ENCODE results near the gene MYLK2. TPM values are rescaled to one million over a fixed set of nuclear protein-coding genes. Genes with fewer than 3 reads are reported as not detected.

The MYLK2 gene
- total RNA-seq, 1 experiment from 2014 or later = 1.5 TPM

- no peak for DNase-seq
- intact Hi-C loops (cut with micrococcal nuclease; ENCODE audit: unreplicated experiment) = no loop called here
- CTCF ChIA-PET = no interaction called here
- Mint-ChIP-seq H3K4me1 (ENCODE audit: low read depth, unreplicated experiment) (no peaks in the 10 kb centered on the region), H3K36me3 (ENCODE audit: insufficient read depth, unreplicated experiment) (peaks cover 50% of the 10 kb centered on the region), H3K9me3 (ENCODE audit: low read depth, unreplicated experiment) (no peaks in the 10 kb centered on the region), H3K27ac (ENCODE audit: unreplicated experiment) (no peak overlapping the region), H3K4me3 (ENCODE audit: low read depth, unreplicated experiment) (no peak overlapping the region), H3K27me3 (ENCODE audit: unreplicated experiment) (no peaks in the 10 kb centered on the region)
- no peak for TF ChIP-seq CTCF (IDR thresholded peaks at IDR 0.05; ENCODE audit: unreplicated experiment)
- BruUV-seq (replicated peaks) = no TSS peak
These were observed 15.4 kb upstream of the MYLK2 start for GRCh38 chr20:31803552-31804291.

- CTCF ChIA-PET = interaction anchor here (0.5 to 0.7 kb wide), 2 partner anchors 37 to 130 kb away, joined by 3 to 5 read pairs; no protein-coding TSS in a partner anchor
- peaks cover 30% of the 10 kb centered on the region for H3K36me3 Mint-ChIP-seq (ENCODE audit: insufficient read depth, unreplicated experiment)
- H3K27me3 Mint-ChIP-seq (ENCODE audit: unreplicated experiment) = no peaks in the 10 kb centered on the region
- H3K9me3 Mint-ChIP-seq (ENCODE audit: low read depth, unreplicated experiment) = no peaks in the 10 kb centered on the region
- no peak for TF ChIP-seq CTCF (IDR thresholded peaks at IDR 0.05; ENCODE audit: unreplicated experiment)
- BruUV-seq (replicated peaks) = no TSS peak
- DNase-seq = no peak
- intact Hi-C loops (cut with micrococcal nuclease; ENCODE audit: unreplicated experiment) = no loop called here
- no peak overlapping the region for H3K27ac Mint-ChIP-seq (ENCODE audit: unreplicated experiment)
- no peak overlapping the region for H3K4me3 Mint-ChIP-seq (ENCODE audit: low read depth, unreplicated experiment)
- H3K4me1 Mint-ChIP-seq (ENCODE audit: low read depth, unreplicated experiment) = no peaks in the 10 kb centered on the region
These were observed 12.4 kb upstream of the MYLK2 start for GRCh38 chr20:31806564-31807355.

- no peak for DNase-seq
- Mint-ChIP-seq H3K4me1 (ENCODE audit: low read depth, unreplicated experiment) (no peaks in the 10 kb centered on the region), H3K36me3 (ENCODE audit: insufficient read depth, unreplicated experiment) (peaks cover 28% of the 10 kb centered on the region), H3K4me3 (ENCODE audit: low read depth, unreplicated experiment) (no peak overlapping the region), H3K27ac (ENCODE audit: unreplicated experiment) (no peak overlapping the region), H3K9me3 (ENCODE audit: low read depth, unreplicated experiment) (no peaks in the 10 kb centered on the region), H3K27me3 (ENCODE audit: unreplicated experiment) (no peaks in the 10 kb centered on the region)
- BruUV-seq (replicated peaks) = no TSS peak
- CTCF ChIA-PET = interaction anchor here (0.5 kb wide), 1 partner anchor 1011 kb away, joined by 4 read pairs; the partner anchor contains the start of gene MAPRE1
- intact Hi-C loops (cut with micrococcal nuclease; ENCODE audit: unreplicated experiment) = no loop called here
- no peak for TF ChIP-seq CTCF (IDR thresholded peaks at IDR 0.05; ENCODE audit: unreplicated experiment)
These were observed 10.7 kb upstream of the MYLK2 start for GRCh38 chr20:31808481-31808880.

- no peaks in the 10 kb centered on the region for H3K9me3 Mint-ChIP-seq (ENCODE audit: low read depth, unreplicated experiment)
- DNase-seq = no peak
- CTCF ChIA-PET = no interaction called here
These were observed 9.5 kb upstream of the MYLK2 start for GRCh38 chr20:31809661-31810060.

More at GRCh38 chr20:31809661-31810060, 9.5 kb upstream of the MYLK2 start:
- no peak overlapping the region for H3K4me3 Mint-ChIP-seq (ENCODE audit: low read depth, unreplicated experiment)
- intact Hi-C loops (cut with micrococcal nuclease; ENCODE audit: unreplicated experiment) = no loop called here
- H3K27me3 Mint-ChIP-seq (ENCODE audit: unreplicated experiment) = no peaks in the 10 kb centered on the region
- no peak for TF ChIP-seq CTCF (IDR thresholded peaks at IDR 0.05; ENCODE audit: unreplicated experiment)
- H3K27ac Mint-ChIP-seq (ENCODE audit: unreplicated experiment) = no peak overlapping the region
- peaks cover 26% of the 10 kb centered on the region for H3K36me3 Mint-ChIP-seq (ENCODE audit: insufficient read depth, unreplicated experiment)
- BruUV-seq (replicated peaks) = no TSS peak
- H3K4me1 Mint-ChIP-seq (ENCODE audit: low read depth, unreplicated experiment) = no peaks in the 10 kb centered on the region
